Sigmoid colon (tissue), 7 donors: ENCODE measurements around the gene CERS2. TPM values are rescaled to one million over a fixed set of nuclear protein-coding genes. Genes with fewer than 3 reads are reported as not detected.
A peak's percentile ranks its signal among the peaks of the same experiment; 100 is the strongest.

Source experiments
- DNase-seq: peaks from one replicate; pipeline ENCODE4 v3.0.0-alpha.2; 2019
- H3K27ac ChIP-seq, 4 donors: fragments of 200-600 bp; sonication (generic); one replicate each; pipeline ENCODE4 v1.5.1; 2016 to 2019; ENCODE audit warnings: mild to moderate bottlenecking in 1 of 4
- H3K27me3 ChIP-seq, 3 donors: fragments of 200-600 bp; sonication (generic); one replicate each; pipeline ENCODE4 v1.5.1; 2019; ENCODE audit warnings: mild to moderate bottlenecking in 1 of 3
- H3K36me3 ChIP-seq, 4 donors: fragments of 200-600 bp; sonication (generic); one replicate each; pipeline ENCODE4 v1.5.1; 2016 to 2019
- H3K4me1 ChIP-seq, 4 donors: fragments of 200-600 bp; sonication (generic); one replicate each; pipeline ENCODE4 v1.5.1; 2017 to 2019
- H3K4me3 ChIP-seq, 4 donors: fragments of 200-600 bp; sonication (generic); one replicate each; pipeline ENCODE4 v1.5.1; 2017 to 2019; ENCODE audit warnings: mild to moderate bottlenecking in 2 of 4, moderate library complexity in 1 of 4
- H3K9me3 ChIP-seq, 4 donors: fragments of 200-600 bp in 3 of 4; sonication (generic) in 3 of 4; one replicate each; pipeline versions ENCODE4 v1.5.1 to v1.6.1; 2013 to 2019
- EP300 ChIP-seq, 4 donors: sonication (generic); formaldehyde crosslinking; IDR thresholded peaks; one replicate each; pipeline ENCODE4 v1.6.1; 2017; ENCODE audit warnings: antibody characterized with exemption in 4 of 4
- POLR2A ChIP-seq, 2 donors: fragments of 450-650 bp; IDR thresholded peaks; one replicate each; pipeline ENCODE4 v1.6.1; 2016; ENCODE audit warnings: antibody characterized with exemption in 2 of 2, mild to moderate bottlenecking in 2 of 2, moderate library complexity in 2 of 2
- POLR2AphosphoS5 ChIP-seq, 4 donors: sonication (generic); formaldehyde crosslinking; IDR thresholded peaks; one replicate each; pipeline ENCODE4 v1.6.1; 2017; ENCODE audit warnings: antibody characterized with exemption in 4 of 4
- whole genome bisulfite sequencing, 2 donors: extraction: QIAGEN DNeasy Blood & Tissue Kit; methylation state at CpG; one replicate each; pipeline ENCODE4 v1.1.7; 2013; 5-methylcytosine and 5-hydroxymethylcytosine counted together
- intact Hi-C: fragments of 100-400 bp; cut with DNase I; formaldehyde crosslinking; loops from one replicate; pipeline ENCODE4 v1.15.1; 2023
- polyA plus RNA-seq, 3 donors: library from polyadenylated mRNA; stranded (reverse); fragments of 200-250 nt; gene quantifications; one replicate each; pipeline ENCODE4 v1.2.3, GENCODE V29; 2013
- total RNA-seq, 4 donors: library from RNA; depleted of rRNA; stranded (reverse); fragments of >200 nt; gene quantifications; one replicate each; pipeline ENCODE4 v1.1.0, GENCODE V29; 2016
- TF ChIP-seq, protein P1 (sequence below), 4 experiments: fragments of 450-650 bp in 3 of 4; fragments of 200-600 bp in 1 of 4; IDR thresholded peaks; one replicate each; pipeline ENCODE4 v1.5.1; 2016 to 2019; ENCODE audit warnings: antibody characterized with exemption in 4 of 4, mild to moderate bottlenecking in 3 of 4, moderate library complexity in 2 of 4
- donor health status: healthy with polysubstance abuse.
- donor health status: Bipolar disorder and iron deficiency.
- donor health status: healthy.

The CERS2 gene
- total and polyA plus RNA-seq, 7 donors = 50.6 to 115 (median 82.0) TPM

DNA sequence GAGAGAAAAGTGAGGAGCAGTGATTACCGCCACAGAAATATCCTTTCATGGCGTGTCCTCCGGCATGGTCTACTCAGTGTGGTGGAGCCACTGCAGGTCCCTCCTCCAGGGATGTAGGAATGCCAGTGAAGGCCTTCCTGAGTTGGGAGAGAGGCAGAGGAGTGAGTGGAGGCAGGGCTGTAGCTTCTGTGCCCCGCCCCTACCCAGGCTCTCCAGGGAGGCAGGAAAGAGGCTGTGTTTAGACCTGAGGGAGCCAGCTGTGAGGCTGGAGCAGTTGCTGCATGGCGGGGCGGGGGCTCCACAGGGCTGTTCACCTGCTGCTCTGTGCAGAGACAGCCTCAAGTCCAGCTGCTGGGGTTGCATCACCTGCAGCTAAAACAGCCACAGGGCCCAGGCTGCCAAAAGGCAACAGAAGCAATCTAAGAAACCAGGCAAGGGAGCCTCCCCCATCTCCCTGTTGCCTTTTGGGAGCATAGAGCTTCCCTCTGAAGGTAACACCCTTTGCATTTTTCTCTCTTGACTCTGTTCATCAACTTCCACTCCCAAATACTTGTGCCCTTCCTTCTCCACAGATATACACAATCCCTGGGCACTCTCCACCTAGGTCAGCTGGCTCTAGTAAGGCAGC, 6.7 kb upstream of the CERS2 start:
- Histone ChIP-seq H3K4me1 (peaks cover 0 to 25% (median 16%) of the 10 kb centered on the region in 4 donors), H3K27me3 (no peaks in the 10 kb centered on the region), H3K36me3 (no peaks in the 10 kb centered on the region), H3K9me3 (no peaks in the 10 kb centered on the region), H3K4me3 (no peak overlapping the region), H3K27ac (no peak overlapping the region)
- no peak for DNase-seq
- WGBS, 2 donors = 56 to 79% methylated on average over 6 of the region's 6 CpGs
- no peak for TF ChIP-seq POLR2AphosphoS5 (IDR thresholded peaks at IDR 0.05)
- intact Hi-C loops = no loop called here

DNA sequence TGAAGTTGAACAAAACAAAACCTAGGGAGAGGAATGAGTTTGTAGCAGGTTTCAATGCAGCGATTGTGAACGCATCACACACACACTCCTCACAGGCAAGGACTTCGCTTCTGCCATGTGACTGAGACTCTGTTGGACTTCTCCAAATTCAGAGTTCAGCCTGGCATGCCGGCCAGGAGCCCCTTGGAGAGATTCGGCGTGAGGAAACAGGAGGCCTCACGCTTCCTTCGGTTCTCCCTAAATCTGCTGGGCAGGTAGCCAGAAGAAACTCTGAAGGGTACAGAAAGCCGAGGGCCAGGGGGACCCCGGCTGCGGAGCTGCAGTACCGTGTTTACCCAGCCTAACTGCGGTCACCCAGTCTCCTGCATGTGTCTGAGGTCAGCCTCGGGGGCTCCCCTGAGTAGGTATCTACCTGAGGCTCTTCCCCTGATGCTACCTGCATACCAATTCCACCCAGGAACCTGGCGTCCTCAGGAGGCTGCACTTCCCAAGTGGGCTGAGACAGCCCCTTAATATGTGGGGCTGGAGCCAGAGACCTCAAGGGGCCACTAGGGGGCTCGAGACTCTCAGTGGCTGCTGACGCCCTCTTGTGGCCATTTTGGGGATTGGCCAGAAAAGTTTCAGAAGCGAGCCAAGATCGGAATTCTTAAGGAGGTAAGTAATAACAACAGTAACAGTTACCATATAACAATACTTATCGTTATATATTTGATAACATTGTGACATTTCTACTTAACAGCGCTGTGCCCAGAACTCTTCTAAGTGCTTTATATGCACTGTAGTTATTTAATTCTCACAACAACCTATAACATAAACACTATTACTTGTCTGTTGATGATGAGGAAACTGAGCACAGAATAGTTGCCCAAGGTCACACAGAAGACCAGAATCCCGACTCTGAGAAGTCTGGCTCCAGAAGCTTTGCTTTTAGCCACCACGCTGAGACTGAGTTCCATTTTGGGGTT, 4.7 kb upstream of the CERS2 start:
- intact Hi-C loops = loop anchor here (5.0 kb wide), 2 partner anchors 68 to 102 kb away; partner anchors contain the start of genes ARNT and C1orf56
- Histone ChIP-seq H3K9me3 (no peaks in the 10 kb centered on the region), H3K36me3 (no peaks in the 10 kb centered on the region), H3K4me3 (peak overlapping the region in 1 of 4 donors; percentile 34), H3K27ac (peak overlapping the region; percentile 53 to 97 (median 80)), H3K27me3 (no peaks in the 10 kb centered on the region), H3K4me1 (peaks cover 0 to 32% (median 22%) of the 10 kb centered on the region in 4 donors)
- peak; percentile 93 for DNase-seq
- WGBS, 2 donors = 20 to 30% methylated on average over 23 of the region's 23 CpGs
- TF ChIP-seq POLR2AphosphoS5 (IDR thresholded peaks at IDR 0.05) (peak in 2 of 4 donors; percentile 56), POLR2A (IDR thresholded peaks at IDR 0.05) (no peak), EP300 (IDR thresholded peaks at IDR 0.05) (no peak)
- TF ChIP-seq, protein P1, sequence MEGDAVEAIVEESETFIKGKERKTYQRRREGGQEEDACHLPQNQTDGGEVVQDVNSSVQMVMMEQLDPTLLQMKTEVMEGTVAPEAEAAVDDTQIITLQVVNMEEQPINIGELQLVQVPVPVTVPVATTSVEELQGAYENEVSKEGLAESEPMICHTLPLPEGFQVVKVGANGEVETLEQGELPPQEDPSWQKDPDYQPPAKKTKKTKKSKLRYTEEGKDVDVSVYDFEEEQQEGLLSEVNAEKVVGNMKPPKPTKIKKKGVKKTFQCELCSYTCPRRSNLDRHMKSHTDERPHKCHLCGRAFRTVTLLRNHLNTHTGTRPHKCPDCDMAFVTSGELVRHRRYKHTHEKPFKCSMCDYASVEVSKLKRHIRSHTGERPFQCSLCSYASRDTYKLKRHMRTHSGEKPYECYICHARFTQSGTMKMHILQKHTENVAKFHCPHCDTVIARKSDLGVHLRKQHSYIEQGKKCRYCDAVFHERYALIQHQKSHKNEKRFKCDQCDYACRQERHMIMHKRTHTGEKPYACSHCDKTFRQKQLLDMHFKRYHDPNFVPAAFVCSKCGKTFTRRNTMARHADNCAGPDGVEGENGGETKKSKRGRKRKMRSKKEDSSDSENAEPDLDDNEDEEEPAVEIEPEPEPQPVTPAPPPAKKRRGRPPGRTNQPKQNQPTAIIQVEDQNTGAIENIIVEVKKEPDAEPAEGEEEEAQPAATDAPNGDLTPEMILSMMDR (IDR thresholded peaks at IDR 0.05) = peak; percentile 97 to 100 (median 98)

DNA sequence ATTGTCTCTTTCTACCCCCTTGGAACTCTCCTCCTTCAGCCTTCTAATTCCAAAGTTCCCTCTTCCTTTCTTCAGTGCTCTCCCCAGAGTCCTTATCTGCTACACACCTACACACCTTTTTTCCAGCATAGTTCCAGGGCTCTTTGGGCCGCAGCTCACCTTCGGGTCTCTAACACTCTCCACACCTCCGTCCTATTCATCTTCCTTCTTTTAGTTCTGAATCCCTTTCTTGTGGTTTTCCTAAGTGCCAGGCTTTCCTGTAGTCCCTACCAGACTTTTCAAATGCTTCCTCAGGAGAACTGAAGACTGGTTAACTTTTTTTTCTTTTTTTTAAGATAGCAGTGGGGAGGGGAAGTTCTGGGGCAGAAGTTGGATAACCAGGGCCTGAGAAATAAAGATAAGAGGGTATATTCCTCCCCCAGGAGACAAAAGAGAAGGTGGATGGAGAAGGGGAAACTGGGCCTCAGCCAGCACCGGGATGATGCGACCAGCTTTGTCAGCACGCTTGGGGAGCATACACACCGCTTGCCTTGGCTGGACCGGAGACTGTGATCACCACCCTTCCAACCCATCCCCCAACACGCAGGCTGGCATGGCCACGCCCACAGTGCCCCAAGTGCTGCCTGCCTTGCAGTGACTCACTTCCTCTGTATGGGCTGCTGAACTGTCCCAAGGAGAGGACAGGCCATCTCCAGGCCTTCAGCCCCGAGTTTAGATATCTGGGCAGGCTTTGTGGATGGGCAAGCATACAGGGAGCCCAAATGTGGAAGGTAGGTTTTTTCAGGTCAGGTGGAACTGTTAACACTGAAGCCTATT, 2.5 kb upstream of the CERS2 start:
- H3K9me3 ChIP-seq = no peaks in the 10 kb centered on the region
- intact Hi-C loops = loop anchor here (5.0 kb wide), 2 partner anchors 70 to 100 kb away; partner anchors contain the start of genes ARNT and C1orf56
- no peak overlapping the region for H3K4me3 ChIP-seq
- DNase-seq = peak; percentile 92
- peak overlapping the region; percentile 62 to 97 (median 79) for H3K27ac ChIP-seq
- no peaks in the 10 kb centered on the region for H3K36me3 ChIP-seq
- 26 to 36% methylated on average over 11 of the region's 11 CpGs for WGBS, 2 donors
- TF ChIP-seq POLR2A (IDR thresholded peaks at IDR 0.05) (no peak), POLR2AphosphoS5 (IDR thresholded peaks at IDR 0.05) (peak in 3 of 4 donors; percentile 53 to 65 (median 55))
- no peaks in the 10 kb centered on the region for H3K27me3 ChIP-seq
- peaks cover 0 to 46% (median 40%) of the 10 kb centered on the region in 4 donors for H3K4me1 ChIP-seq

DNA sequence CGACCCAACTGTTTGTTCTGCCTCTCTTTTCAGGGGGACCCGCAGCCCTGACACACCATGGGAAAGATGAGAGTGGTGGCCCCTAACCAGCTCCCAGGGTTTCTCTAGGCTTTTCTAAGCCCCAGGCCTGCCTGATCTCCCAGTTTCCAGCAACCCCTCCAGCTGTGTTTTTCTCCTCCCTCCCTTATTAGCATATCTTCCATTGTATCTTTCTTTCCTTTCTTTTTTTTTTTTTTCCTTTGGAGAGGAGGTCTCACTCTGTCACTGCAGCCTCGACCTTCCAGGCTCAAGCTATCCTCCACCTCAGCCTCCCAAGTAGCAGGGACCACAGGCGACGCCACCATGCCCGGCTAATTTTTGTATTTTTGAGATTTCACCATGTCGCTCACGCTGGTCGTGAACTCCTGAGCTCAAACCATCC, 1.8 kb upstream of the CERS2 start:
- WGBS, 2 donors = 94% methylated on average over 9 of the region's 9 CpGs
- Histone ChIP-seq H3K9me3 (no peaks in the 10 kb centered on the region), H3K27me3 (no peaks in the 10 kb centered on the region), H3K4me3 (no peak overlapping the region), H3K4me1 (peaks cover 0 to 53% (median 47%) of the 10 kb centered on the region in 4 donors), H3K36me3 (no peaks in the 10 kb centered on the region), H3K27ac (peak overlapping the region; percentile 62 to 97 (median 79))
- no peak for DNase-seq
- TF ChIP-seq EP300 (IDR thresholded peaks at IDR 0.05) (no peak), POLR2A (IDR thresholded peaks at IDR 0.05) (no peak), POLR2AphosphoS5 (IDR thresholded peaks at IDR 0.05) (no peak)
- TF ChIP-seq, protein P1 (IDR thresholded peaks at IDR 0.05) = no peak
- intact Hi-C loops = loop anchor here (5.0 kb wide), 2 partner anchors 71 to 99 kb away; partner anchors contain the start of genes ARNT and C1orf56
